Erythroblast (primary cell): ENCODE data around the gene FOXE1.

ENCODE experiments used
- GATA1 ChIP-seq: IDR thresholded peaks from 2 replicates; pipeline ENCODE4 v1.6.1; 2011; ENCODE audit warnings: low read depth, mild to moderate bottlenecking, control low read depth, low read length, moderate library complexity
- POLR2A ChIP-seq: IDR thresholded peaks from 2 replicates; pipeline ENCODE4 v1.6.1; 2011; ENCODE audit warnings: mild to moderate bottlenecking, low read length

- TF ChIP-seq POLR2A (no peak), GATA1 (no peak)
These were observed 40.0 kb upstream of the FOXE1 start for GRCh38 chr9:97813072-97813471.
